ENCODE results near the gene PSMD2.
A peak's percentile ranks its signal among the peaks of the same experiment; 100 is the strongest.
"Not testable (repeated sequence)": the region's sequence is repeated elsewhere in the genome, so short reads cannot be mapped to it uniquely, and the experiment has no call there.

Gene PSMD2

GRCh38 chr3:184339001-184339400, 40.0 kb downstream of the PSMD2 start:
- DNase-seq (ENCODE audit: low read depth in 2 of 2): no peak

- DNase-seq (ENCODE audit: low read depth in 2 of 2): not testable (repeated sequence)
Observed at GRCh38 chr3:184339451-184340135, 40.6 kb downstream of the PSMD2 start.

GRCh38 chr3:184341925-184342324, 42.9 kb downstream of the PSMD2 start:
- no peak for DNase-seq (ENCODE audit: low read depth in 2 of 2)

GRCh38 chr3:184343200-184343876, 44.3 kb downstream of the PSMD2 start:
- DNase-seq (ENCODE audit: low read depth in 2 of 2): no peak

GRCh38 chr3:184344579-184345316, 45.7 kb downstream of the PSMD2 start:
- DNase-seq (ENCODE audit: low read depth in 2 of 2): no peak

- no peak for DNase-seq (ENCODE audit: low read depth in 2 of 2)
Observed at GRCh38 chr3:184345317-184346144, 46.5 kb downstream of the PSMD2 start.

- DNase-seq (ENCODE audit: low read depth in 2 of 2): no peak
Observed at GRCh38 chr3:184346480-184347190, 47.6 kb downstream of the PSMD2 start.

GRCh38 chr3:184347321-184348056, 48.4 kb downstream of the PSMD2 start:
- no peak for DNase-seq (ENCODE audit: low read depth in 2 of 2)

- DNase-seq (ENCODE audit: low read depth in 2 of 2): no peak
Observed at GRCh38 chr3:184348057-184348382, 49.0 kb downstream of the PSMD2 start.

- DNase-seq (ENCODE audit: low read depth in 2 of 2): no peak
Observed at GRCh38 chr3:184349563-184350470, 50.8 kb downstream of the PSMD2 start.

GRCh38 chr3:184350618-184351017, 51.6 kb downstream of the PSMD2 start:
- DNase-seq (ENCODE audit: low read depth in 2 of 2): no peak

GRCh38 chr3:184351511-184352148, 52.6 kb downstream of the PSMD2 start:
- no peak for DNase-seq (ENCODE audit: low read depth in 2 of 2)

GRCh38 chr3:184352149-184352785, 53.2 kb downstream of the PSMD2 start:
- DNase-seq (ENCODE audit: low read depth in 2 of 2): no peak

- DNase-seq (ENCODE audit: low read depth in 2 of 2): no peak
Observed at GRCh38 chr3:184352897-184353545, 54.0 kb downstream of the PSMD2 start.

GRCh38 chr3:184353546-184353941, 54.5 kb downstream of the PSMD2 start:
- no peak for DNase-seq (ENCODE audit: low read depth in 2 of 2)

- peak in 1 of 2 donors; percentile 32 for DNase-seq (ENCODE audit: low read depth in 2 of 2)
Observed at GRCh38 chr3:184354121-184354728, 55.2 kb downstream of the PSMD2 start.

GRCh38 chr3:184354754-184355153, 55.7 kb downstream of the PSMD2 start:
- no peak for DNase-seq (ENCODE audit: low read depth in 2 of 2)

Measured in stimulated activated CD8-positive, alpha-beta memory T cell treated with anti-CD3 and anti-CD28 coated beads, Interleukin-15, amount 100 ng/mL, for 4 hours (primary cell).